ENCODE data around the gene CNEP1R1.

DNA sequence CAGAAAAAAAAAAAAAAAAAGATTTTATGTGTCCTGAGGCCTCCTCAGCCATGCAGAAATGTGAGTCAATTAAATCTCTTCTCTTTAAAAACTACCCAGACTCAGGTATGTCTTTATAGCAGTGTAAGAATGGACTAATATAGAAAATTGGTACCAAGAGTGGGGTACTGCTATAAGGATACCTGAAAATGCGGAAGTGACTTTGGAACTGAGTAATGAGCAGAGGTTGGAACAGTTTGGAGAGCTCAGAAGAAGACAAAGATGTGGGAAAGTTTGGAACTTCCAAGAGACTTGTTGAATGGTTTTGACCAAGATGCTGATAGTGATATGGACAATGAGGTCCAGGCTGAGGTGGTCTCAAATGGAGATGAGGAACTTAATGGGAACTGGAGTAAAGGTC, 17.3 kb upstream of the CNEP1R1 start:
- TF ChIP-seq CTCF (conservative IDR thresholded peaks at IDR 0.05) (no peak), ZFX (IDR thresholded peaks at IDR 0.05) (no peak)

Measured in C4-2B (cell line).